CD4-positive, alpha-beta memory T cell (primary cell): ENCODE measurements around the gene APMAP. TPM values are rescaled to one million over a fixed set of nuclear protein-coding genes. Genes with fewer than 3 reads are reported as not detected.

Experiments used
- CTCF ChIA-PET: fragments of 350-600 bp; sonication (Branson Sonifier 250); formaldehyde crosslinking; loops from one replicate; lab custom pipeline; 2021; ENCODE audit warnings: inconsistent platforms; ENCODE audit not compliant: partially characterized antibody; lab: Charles Lee
- POLR2A ChIA-PET: fragments of 350-600 bp; sonication (Branson Sonifier 250); formaldehyde crosslinking; loops from one replicate; lab custom pipeline; 2021; ENCODE audit not compliant: partially characterized antibody; lab: Charles Lee
- DNase-seq, 5 donors: peaks; one replicate each; pipeline versions ENCODE4 v3.0.0 to v3.0.0-alpha.2; 2020 to 2022; ENCODE audit warnings: mixed read lengths in 1 of 5
- H3K27ac ChIP-seq: one replicate; pipeline ENCODE4 v1.7.0; 2013; ENCODE audit warnings: low read depth, low read length
- H3K27me3 ChIP-seq: 2 replicates; pipeline ENCODE4 v1.7.0; 2013; ENCODE audit warnings: mild to moderate bottlenecking, low read length, moderate library complexity; ENCODE audit not compliant: insufficient read depth
- H3K36me3 ChIP-seq: 2 replicates; pipeline ENCODE4 v1.7.0; 2013; ENCODE audit warnings: mild to moderate bottlenecking, low read length, moderate library complexity; ENCODE audit not compliant: insufficient read depth
- H3K4me1 ChIP-seq: 2 replicates; pipeline ENCODE4 v1.7.0; 2013; ENCODE audit warnings: mild to moderate bottlenecking, low read length, moderate library complexity; ENCODE audit not compliant: insufficient read depth
- H3K4me3 ChIP-seq, 2 donors: one replicate each; pipeline ENCODE4 v1.7.0; 2013; ENCODE audit warnings: low read length in 2 of 2, mild to moderate bottlenecking in 1 of 2
- H3K9me3 ChIP-seq, 2 donors: one replicate each; pipeline ENCODE4 v1.7.0; 2013; ENCODE audit warnings: low read length in 2 of 2, control low read depth in 1 of 2; ENCODE audit not compliant: control insufficient read depth in 1 of 2
- H3K27ac Mint-ChIP-seq, 7 donors: one replicate each; pipeline ENCODE4 v1.8.0; 2020 to 2021; ENCODE audit warnings: mixed read lengths in 7 of 7, mild to moderate bottlenecking in 6 of 7, inconsistent platforms in 3 of 7, moderate library complexity in 3 of 7
- H3K27me3 Mint-ChIP-seq, 2 donors: one replicate each; pipeline ENCODE4 v1.8.0; 2020 to 2021; ENCODE audit warnings: mixed read lengths in 2 of 2
- H3K36me3 Mint-ChIP-seq, 2 donors: one replicate each; pipeline ENCODE4 v1.8.0; 2020 to 2021; ENCODE audit warnings: mixed read lengths in 2 of 2, inconsistent platforms in 1 of 2, mild to moderate bottlenecking in 1 of 2
- H3K4me1 Mint-ChIP-seq, 4 donors: one replicate each; pipeline ENCODE4 v1.8.0; 2020 to 2021; ENCODE audit warnings: mixed read lengths in 4 of 4, mild to moderate bottlenecking in 1 of 4
- H3K4me3 Mint-ChIP-seq, 8 donors: one replicate each; pipeline ENCODE4 v1.8.0; 2020 to 2021; ENCODE audit warnings: mixed read lengths in 8 of 8, mild to moderate bottlenecking in 7 of 8, moderate library complexity in 6 of 8, inconsistent platforms in 3 of 8
- H3K9me3 Mint-ChIP-seq, 8 donors: one replicate each; pipeline ENCODE4 v1.8.0; 2020 to 2021; ENCODE audit warnings: mixed read lengths in 8 of 8, mild to moderate bottlenecking in 5 of 8, inconsistent platforms in 3 of 8, moderate library complexity in 1 of 8
- intact Hi-C: fragments of 100-400 bp; cut with micrococcal nuclease; formaldehyde crosslinking; loops from one replicate; pipeline ENCODE4 v1.15.1; 2023
- polyA plus RNA-seq, 2 donors: library from polyadenylated mRNA; unstranded; fragments of 300-500 nt; fragmentation: Illumina TruSeq; gene quantifications; one replicate each; pipeline ENCODE4 v1.2.3, GENCODE V29; 2021
- total RNA-seq, 2 experiments: library from RNA; stranded (reverse); gene quantifications; one replicate each; pipeline ENCODE4 v1.2.3, GENCODE V29; 2021

Gene APMAP
- total and polyA plus RNA-seq, 4 experiments from 2014 or later, result 48.4 to 130 (median 60.4) TPM

GRCh38 chr20:25012616-25013189 lies 20.2 kb upstream of the APMAP start:
- ChIA-PET POLR2A (no interaction called here), CTCF (no interaction called here)
- H3K27ac Mint-ChIP-seq, result no peak overlapping the region
- H3K9me3 ChIP-seq, result no peaks in the 10 kb centered on the region
- H3K27me3 ChIP-seq, result no peaks in the 10 kb centered on the region
- peaks cover 0 to 5% (median 0%) of the 10 kb centered on the region in 4 donors for H3K4me1 Mint-ChIP-seq
- H3K4me3 ChIP-seq, result no peak overlapping the region
- H3K27me3 Mint-ChIP-seq, result no peaks in the 10 kb centered on the region
- no peak for DNase-seq
- no peak overlapping the region for H3K4me3 Mint-ChIP-seq
- H3K36me3 ChIP-seq, result peaks cover 59% of the 10 kb centered on the region
- no peaks in the 10 kb centered on the region for H3K9me3 Mint-ChIP-seq
- peaks cover 64 to 92% of the 10 kb centered on the region in 2 donors for H3K36me3 Mint-ChIP-seq
- intact Hi-C loops, result no loop called here
- H3K27ac ChIP-seq, result no peak overlapping the region
- H3K4me1 ChIP-seq, result no peaks in the 10 kb centered on the region

- ChIA-PET CTCF (no interaction called here), POLR2A (interaction anchor here (0.7 kb wide), 1 partner anchor 47 kb away, joined by 4 read pairs; no protein-coding TSS in a partner anchor)
- Mint-ChIP-seq H3K4me3 (no peak overlapping the region), H3K4me1 (no peaks in the 10 kb centered on the region), H3K27ac (no peak overlapping the region), H3K27me3 (no peaks in the 10 kb centered on the region), H3K9me3 (no peaks in the 10 kb centered on the region), H3K36me3 (peaks cover 67 to 91% of the 10 kb centered on the region in 2 donors)
- H3K27ac ChIP-seq, result no peak overlapping the region
- H3K9me3 ChIP-seq, result no peaks in the 10 kb centered on the region
- no peaks in the 10 kb centered on the region for H3K27me3 ChIP-seq
- H3K4me1 ChIP-seq, result no peaks in the 10 kb centered on the region
- H3K36me3 ChIP-seq, result peaks cover 68% of the 10 kb centered on the region
- intact Hi-C loops, result no loop called here
- DNase-seq, result no peak
- no peak overlapping the region for H3K4me3 ChIP-seq
Observed at GRCh38 chr20:25011831-25012241, 19.3 kb upstream of the APMAP start.

- intact Hi-C loops, result no loop called here
- DNase-seq, result no peak
- H3K27ac ChIP-seq, result no peak overlapping the region
- Mint-ChIP-seq H3K4me1 (no peaks in the 10 kb centered on the region), H3K4me3 (no peak overlapping the region), H3K27me3 (no peaks in the 10 kb centered on the region), H3K9me3 (no peaks in the 10 kb centered on the region), H3K27ac (peak overlapping the region in 1 of 7 donors; percentile 1), H3K36me3 (peaks cover 72 to 92% of the 10 kb centered on the region in 2 donors)
- ChIA-PET POLR2A (no interaction called here), CTCF (interaction anchor here (0.9 kb wide), 1 partner anchor 168 kb away, joined by 4 read pairs; no protein-coding TSS in a partner anchor)
- H3K9me3 ChIP-seq, result no peaks in the 10 kb centered on the region
- H3K36me3 ChIP-seq, result peaks cover 73% of the 10 kb centered on the region
- H3K4me3 ChIP-seq, result no peak overlapping the region
- H3K27me3 ChIP-seq, result no peaks in the 10 kb centered on the region
- no peaks in the 10 kb centered on the region for H3K4me1 ChIP-seq
Observed at GRCh38 chr20:25011261-25011660, 18.7 kb upstream of the APMAP start.

- Histone ChIP-seq H3K4me1 (no peaks in the 10 kb centered on the region), H3K27me3 (no peaks in the 10 kb centered on the region), H3K9me3 (no peaks in the 10 kb centered on the region), H3K36me3 (peaks cover 84% of the 10 kb centered on the region), H3K27ac (no peak overlapping the region), H3K4me3 (no peak overlapping the region)
- H3K4me3 Mint-ChIP-seq, result no peak overlapping the region
- H3K27ac Mint-ChIP-seq, result peak overlapping the region in 1 of 7 donors; percentile 50
- POLR2A ChIA-PET, result no interaction called here
- H3K4me1 Mint-ChIP-seq, result no peaks in the 10 kb centered on the region
- intact Hi-C loops, result no loop called here
- CTCF ChIA-PET, result interaction anchor here (1.0 to 2.4 kb wide), 3 partner anchors 9 to 16 kb away, joined by 3 to 9 read pairs (median 4); no protein-coding TSS in a partner anchor
- no peaks in the 10 kb centered on the region for H3K27me3 Mint-ChIP-seq
- no peaks in the 10 kb centered on the region for H3K9me3 Mint-ChIP-seq
- peaks cover 78 to 90% of the 10 kb centered on the region in 2 donors for H3K36me3 Mint-ChIP-seq
- DNase-seq, result no peak
Observed at GRCh38 chr20:25009218-25010145, 16.9 kb upstream of the APMAP start.

GRCh38 chr20:25008388-25009217 lies 16.1 kb upstream of the APMAP start:
- H3K36me3 ChIP-seq, result peaks cover 75% of the 10 kb centered on the region
- no peaks in the 10 kb centered on the region for H3K4me1 ChIP-seq
- peaks cover 82 to 89% of the 10 kb centered on the region in 2 donors for H3K36me3 Mint-ChIP-seq
- H3K27ac Mint-ChIP-seq, result peak overlapping the region in 2 of 7 donors; percentile 1 to 50
- ChIA-PET CTCF (interaction anchor here (1.6 to 2.4 kb wide), 2 partner anchors 13 to 15 kb away, joined by 4 to 9 read pairs; no protein-coding TSS in a partner anchor), POLR2A (no interaction called here)
- H3K27ac ChIP-seq, result no peak overlapping the region
- H3K27me3 ChIP-seq, result no peaks in the 10 kb centered on the region
- no peak for DNase-seq
- H3K9me3 ChIP-seq, result no peaks in the 10 kb centered on the region
- H3K27me3 Mint-ChIP-seq, result no peaks in the 10 kb centered on the region
- H3K9me3 Mint-ChIP-seq, result no peaks in the 10 kb centered on the region
- H3K4me3 Mint-ChIP-seq, result no peak overlapping the region
- intact Hi-C loops, result no loop called here
- H3K4me3 ChIP-seq, result no peak overlapping the region
- no peaks in the 10 kb centered on the region for H3K4me1 Mint-ChIP-seq

GRCh38 chr20:25007491-25008305 lies 15.1 kb upstream of the APMAP start:
- H3K4me3 ChIP-seq, result no peak overlapping the region
- no peaks in the 10 kb centered on the region for H3K27me3 ChIP-seq
- intact Hi-C loops, result no loop called here
- no peaks in the 10 kb centered on the region for H3K4me1 ChIP-seq
- H3K27ac ChIP-seq, result no peak overlapping the region
- ChIA-PET CTCF (interaction anchor here (1.6 kb wide), 1 partner anchor 14 kb away, joined by 4 read pairs; no protein-coding TSS in a partner anchor), POLR2A (no interaction called here)
- H3K36me3 ChIP-seq, result peaks cover 66% of the 10 kb centered on the region
- Mint-ChIP-seq H3K4me3 (no peak overlapping the region), H3K27ac (peak overlapping the region in 1 of 7 donors; percentile 60), H3K9me3 (no peaks in the 10 kb centered on the region), H3K36me3 (peaks cover 83 to 86% of the 10 kb centered on the region in 2 donors), H3K27me3 (no peaks in the 10 kb centered on the region), H3K4me1 (peaks cover 0 to 2% (median 0%) of the 10 kb centered on the region in 4 donors)
- no peak for DNase-seq
- no peaks in the 10 kb centered on the region for H3K9me3 ChIP-seq
